Fibroblast of skin of scalp (primary cell): ENCODE data around the gene SREBF2. TPM values are rescaled to one million over a fixed set of nuclear protein-coding genes. Genes with fewer than 3 reads are reported as not detected.

Experiments
- DNase-seq: peaks from one replicate; pipeline ENCODE4 v3.0.0-alpha.2; 2013
- polyA plus RNA-seq, 2 experiments: library from polyadenylated mRNA; unstranded; fragments of 120-200 nt; gene quantifications; one replicate each; pipeline ENCODE4 v1.2.1, GENCODE V29; 2013; ENCODE audit not compliant: insufficient read length in 2 of 2

The SREBF2 gene
- 55.9 TPM for polyA plus RNA-seq (2013, experiment 1 of 2; ENCODE audit: insufficient read length)
- 56.7 TPM for polyA plus RNA-seq (2013, experiment 2 of 2; ENCODE audit: insufficient read length)

DNA sequence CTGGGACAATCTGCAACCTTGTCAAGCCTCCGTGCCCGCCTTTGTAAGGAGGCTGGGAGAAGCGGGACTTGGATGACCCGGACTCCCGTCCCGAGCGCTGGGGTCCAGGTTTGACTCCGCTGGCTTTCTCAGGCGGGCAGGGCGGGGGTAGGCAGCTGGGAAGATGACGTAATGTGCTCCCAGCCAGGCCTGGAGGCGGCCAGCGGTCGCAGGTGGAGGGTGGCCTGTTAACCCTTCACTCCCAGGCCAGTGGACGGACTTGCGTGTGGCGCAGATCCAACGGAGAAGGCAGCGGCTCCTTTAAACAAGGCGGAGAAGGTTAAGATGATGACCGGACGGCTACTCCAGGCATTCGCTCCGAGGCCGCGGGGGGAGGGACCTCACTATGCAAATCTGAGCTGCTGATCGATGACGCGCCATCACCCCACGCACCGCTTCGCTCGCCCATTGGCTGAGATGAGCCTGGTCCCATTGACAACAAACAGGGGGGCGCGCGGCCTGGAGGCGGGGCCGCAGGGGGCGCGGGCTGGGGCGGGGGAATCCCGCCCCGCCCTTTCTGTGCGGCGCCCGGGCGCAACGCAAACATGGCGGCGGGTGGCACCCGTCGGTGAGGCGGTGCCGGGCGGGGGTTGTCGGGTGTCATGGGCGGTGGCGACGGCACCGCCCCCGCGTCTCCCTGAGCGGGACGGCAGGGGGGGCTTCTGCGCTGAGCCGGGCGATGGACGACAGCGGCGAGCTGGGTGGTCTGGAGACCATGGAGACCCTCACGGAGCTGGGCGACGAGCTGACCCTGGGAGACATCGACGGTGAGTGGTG is at the start of gene SREBF2:
Gene SREBF2, plus strand, starts transcription at position 553 of the 816 bp plus-strand sequence. Its CDS starts 166 bp downstream, at position 719.
- peak; percentile 99 for DNase-seq

- DNase-seq = no peak
Observed at GRCh38 chr22:41787331-41787730, 45.6 kb upstream of the SREBF2 start.

DNA sequence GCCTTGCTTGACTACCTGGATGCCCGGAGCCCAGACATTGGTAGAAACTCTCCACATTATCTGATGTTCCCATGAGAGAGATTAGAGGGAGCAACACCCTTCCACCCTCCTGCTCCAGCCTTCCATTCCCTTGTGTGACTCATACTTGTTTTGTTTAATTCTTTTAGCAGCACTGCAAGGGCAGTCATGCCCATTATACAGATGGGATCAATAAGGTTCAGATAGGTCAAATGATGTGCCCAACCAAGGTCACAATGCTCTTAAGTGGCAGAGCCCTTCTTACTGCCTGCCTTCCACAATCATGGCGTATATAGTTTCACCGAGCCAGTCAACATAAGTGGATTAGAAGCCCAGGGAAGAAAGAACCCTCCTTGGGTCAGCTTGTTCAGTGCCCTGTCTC is 39.0 kb upstream of the SREBF2 start:
- no peak for DNase-seq

GRCh38 chr22:41798736-41799135 is 34.2 kb upstream of the SREBF2 start:
- DNase-seq = no peak

DNA sequence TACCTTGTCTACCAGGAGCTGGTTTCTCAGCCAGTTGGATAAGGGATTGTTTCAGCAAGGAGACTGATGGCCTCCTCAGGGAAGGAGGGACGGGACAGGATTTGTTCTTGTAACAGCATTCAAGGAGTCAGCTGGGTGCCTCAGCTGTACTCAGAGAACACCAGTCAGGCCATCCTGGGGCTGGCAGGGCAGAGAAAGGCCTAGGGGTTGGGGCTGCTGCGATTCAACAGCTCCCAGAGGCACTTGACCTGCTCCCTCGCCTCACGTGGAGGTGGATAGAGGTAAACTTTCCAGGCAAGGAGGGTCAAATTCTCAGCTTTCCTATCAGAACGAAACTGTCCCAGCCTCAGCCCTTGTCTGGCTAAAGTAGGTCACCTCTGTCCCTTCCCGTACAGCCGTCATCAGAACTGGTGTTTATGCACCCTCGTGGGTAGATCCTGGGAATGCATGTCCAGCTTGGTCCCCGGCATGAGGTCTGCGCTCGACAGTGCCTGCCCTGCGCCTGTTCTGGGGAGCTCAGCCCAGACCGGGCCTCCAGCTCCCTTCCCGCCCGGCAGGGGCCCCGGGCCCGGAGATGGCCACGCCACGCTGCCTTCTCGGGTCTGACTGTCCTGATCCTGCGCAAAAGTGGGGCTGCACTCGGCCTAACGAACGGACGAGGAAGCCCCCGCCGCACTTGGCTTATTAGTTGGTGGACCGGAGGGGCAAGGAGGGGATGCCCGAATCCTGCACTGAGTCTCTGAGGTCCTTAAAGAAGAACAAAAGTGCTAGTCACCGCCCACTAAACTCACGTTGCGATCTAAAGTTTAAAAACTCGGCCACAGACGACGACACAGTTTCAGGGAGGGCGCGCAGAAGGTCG is 33.2 kb upstream of the SREBF2 start:
- DNase-seq = peak; percentile 16

- DNase-seq = peak; percentile 91
Observed at GRCh38 chr22:41800348-41801146, 32.4 kb upstream of the SREBF2 start, which contains the start of gene CCDC134. Gene CCDC134, plus strand, starts transcription at chr22:41800679. Its CDS starts 8,212 bp downstream, at chr22:41808891.

DNA sequence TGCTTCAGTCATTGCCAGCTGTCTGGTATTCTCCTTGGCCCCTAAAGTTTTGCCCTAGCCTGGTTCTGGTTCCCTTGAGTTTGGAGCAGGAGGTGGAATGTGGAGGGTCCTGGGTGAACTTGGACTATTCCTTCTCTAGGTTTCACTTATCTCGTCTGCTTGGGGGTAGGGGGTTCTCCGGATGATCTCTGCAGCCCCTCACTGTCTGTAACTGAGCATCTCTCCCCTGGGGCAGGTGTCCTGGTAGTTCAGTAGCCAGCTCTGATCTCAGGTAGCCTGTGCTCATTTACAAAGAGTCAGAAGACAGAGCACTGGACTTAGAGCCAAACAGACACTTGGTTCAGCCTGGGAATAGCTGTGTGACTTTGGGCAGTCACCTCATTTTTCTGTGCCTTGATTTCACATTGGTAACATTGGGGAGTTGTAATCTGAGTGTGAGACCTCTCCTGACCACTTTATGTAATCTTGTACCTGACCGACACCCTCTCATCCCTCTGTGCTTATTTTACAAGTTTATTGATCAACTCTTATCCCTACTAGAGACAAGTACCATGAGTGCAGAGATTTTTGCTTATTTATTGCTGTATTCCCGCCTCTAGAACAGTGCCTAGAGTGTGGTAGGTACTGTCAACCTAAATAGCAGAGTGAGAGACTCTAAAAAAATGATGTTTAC is 31.6 kb upstream of the SREBF2 start:
- DNase-seq = no peak

GRCh38 chr22:41801886-41802285 is 31.0 kb upstream of the SREBF2 start:
- no peak for DNase-seq

GRCh38 chr22:41805639-41806038 is 27.3 kb upstream of the SREBF2 start:
- DNase-seq = no peak

- DNase-seq = no peak
Observed at GRCh38 chr22:41808400-41808799, 24.5 kb upstream of the SREBF2 start.

- no peak for DNase-seq
Observed at GRCh38 chr22:41810022-41810421, 22.9 kb upstream of the SREBF2 start.

DNA sequence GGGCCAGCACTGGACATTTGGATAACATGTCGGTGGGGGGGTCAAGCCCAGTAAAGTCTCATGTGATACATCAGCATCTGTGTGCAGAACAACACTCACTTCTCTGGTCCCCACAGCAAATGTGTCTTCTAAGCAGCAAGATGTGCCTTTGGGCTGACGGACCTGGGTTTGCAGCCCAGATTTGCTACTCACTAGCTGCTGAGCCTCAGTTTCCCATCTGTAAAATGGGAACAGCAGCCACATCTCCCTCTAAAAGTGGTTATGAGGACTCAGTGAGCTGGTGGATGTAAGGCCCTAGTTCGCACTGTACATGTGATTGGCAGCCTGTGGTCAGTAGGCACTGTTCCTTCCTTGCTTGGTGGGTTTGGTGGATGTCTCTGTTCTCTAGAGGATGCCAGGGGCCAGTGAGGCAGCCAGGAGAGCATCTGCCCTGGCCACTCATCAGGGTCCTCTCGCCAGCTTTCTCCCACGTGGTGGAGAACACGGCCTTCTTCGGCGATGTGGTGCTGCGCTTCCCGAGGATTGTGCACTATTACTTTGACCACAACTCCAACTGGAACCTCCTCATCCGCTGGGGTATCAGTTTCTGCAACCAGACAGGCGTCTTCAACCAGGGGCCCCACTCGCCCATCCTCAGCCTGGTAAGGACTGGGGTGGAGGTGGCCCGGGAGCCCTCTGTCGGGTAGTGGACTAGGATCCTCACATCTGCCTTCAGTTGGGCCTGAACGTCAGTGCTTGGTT is 19.9 kb upstream of the SREBF2 start:
- DNase-seq = no peak

DNA sequence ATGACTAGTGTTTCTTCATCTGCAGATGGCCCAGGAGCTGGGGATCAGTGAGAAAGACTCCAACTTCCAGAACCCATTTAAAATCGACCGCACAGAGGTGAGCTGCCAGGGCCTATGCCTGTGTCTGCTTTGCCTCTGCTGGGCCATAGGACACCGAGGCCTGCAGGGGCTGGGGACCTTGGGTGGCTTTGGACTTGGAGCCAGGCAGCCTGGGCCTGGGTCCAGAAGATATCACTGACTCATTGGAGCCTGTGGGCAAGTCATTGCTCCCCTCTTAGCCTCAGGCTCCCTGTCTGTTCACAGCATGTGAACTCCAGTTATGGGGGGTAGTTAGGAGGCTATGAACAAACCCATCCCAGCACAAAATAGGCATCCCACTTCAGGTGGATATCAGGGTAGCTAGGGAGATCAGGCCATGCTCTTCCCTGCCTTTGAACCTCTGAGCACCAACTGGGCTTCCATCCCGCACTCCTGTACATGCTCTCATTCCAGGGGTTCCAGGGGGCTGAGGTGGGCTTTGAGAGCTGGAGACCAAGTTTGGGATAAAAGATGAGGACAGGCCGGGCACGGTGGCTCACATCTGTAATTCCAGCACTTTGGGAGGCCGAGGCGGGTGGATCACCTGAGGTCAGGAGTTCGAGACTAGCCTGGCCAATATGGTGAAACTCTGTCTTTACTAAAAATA is 19.0 kb upstream of the SREBF2 start:
- DNase-seq = no peak

GRCh38 chr22:41815716-41816115 is 17.2 kb upstream of the SREBF2 start:
- DNase-seq = no peak

GRCh38 chr22:41816241-41816640 is 16.7 kb upstream of the SREBF2 start:
- no peak for DNase-seq

DNA sequence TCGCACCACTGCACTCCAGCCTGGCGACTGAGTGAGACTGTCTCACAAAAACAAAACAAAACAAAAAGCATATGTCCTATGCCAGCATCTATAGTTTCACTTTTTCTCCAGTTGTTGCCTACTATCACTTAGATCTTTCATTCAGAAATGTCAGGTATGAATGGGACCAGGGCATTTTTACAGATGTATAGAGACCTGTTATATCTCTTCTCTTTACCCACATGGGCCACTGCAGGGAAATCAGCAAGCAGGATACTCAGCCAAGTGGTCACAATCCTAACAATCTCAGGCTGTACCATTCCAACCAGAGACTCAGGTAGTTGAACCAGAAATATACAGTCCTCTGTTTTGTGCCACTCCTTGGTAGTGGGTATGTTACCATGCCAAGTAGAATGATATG is 16.0 kb upstream of the SREBF2 start:
- DNase-seq = no peak

DNA sequence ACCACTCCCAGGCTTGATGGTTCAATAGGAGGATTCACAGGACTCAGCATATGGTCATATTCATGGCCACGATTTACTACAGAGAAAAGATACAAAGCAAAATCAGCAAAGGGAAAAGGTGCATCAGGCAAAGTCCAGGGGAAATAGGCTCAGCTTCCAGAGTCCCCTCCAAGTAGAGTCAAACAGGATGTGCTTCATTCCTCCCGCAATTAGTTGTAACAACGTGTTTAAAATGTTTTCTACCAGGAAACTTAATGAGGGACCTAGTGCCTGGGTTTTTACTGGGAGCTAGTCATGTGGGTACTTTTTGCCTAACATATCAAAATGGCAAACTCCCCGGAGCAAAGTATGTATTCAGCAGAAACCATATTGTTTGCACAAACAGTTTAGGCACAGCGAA is 14.9 kb upstream of the SREBF2 start:
- DNase-seq = no peak

GRCh38 chr22:41818596-41818995 is 14.3 kb upstream of the SREBF2 start:
- no peak for DNase-seq

- DNase-seq = no peak
Observed at GRCh38 chr22:41819257-41819656, 13.6 kb upstream of the SREBF2 start.

DNA sequence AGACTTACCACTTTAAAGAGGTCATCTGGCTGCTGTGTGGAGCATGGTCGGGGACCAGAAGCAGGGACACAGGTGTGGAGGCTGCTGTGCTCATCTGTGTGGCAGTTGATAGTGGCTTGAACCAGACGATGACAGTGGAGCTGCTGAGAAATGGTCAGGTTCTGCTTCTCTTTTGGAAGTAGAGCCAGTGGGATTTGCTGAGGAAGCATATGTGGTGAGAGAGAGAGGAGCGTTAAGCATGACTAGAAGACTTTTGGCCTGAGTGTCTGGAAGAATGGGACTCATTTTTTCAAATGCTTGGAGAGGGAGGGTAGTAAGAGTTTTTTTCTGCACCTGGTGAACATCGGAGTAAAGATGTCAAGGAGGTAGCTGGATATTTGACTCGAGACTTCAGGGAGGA is 12.5 kb upstream of the SREBF2 start:
- DNase-seq = no peak
